NCI-H1436 treated with DMSO at 0.1 percent for 48 hours (cell line): ENCODE data around the gene USP2.

Experiments used
- DNase-seq: peaks from one replicate; lab custom pipeline; 2025; lab: John Stamatoyannopoulos, UW

USP2 gene

GRCh38 chr11:119341222-119342022 is 40.1 kb downstream of the USP2 start:
- no peak for DNase-seq

- DNase-seq: no peak
Measured at GRCh38 chr11:119340335-119341221, 40.9 kb downstream of the USP2 start, which contains the start of gene C1QTNF5. TSS of gene C1QTNF5 (minus strand) at chr11:119340883. CDS start at chr11:119340397, 486 bp downstream.

GRCh38 chr11:119339589-119340334 is 41.7 kb downstream of the USP2 start:
- no peak for DNase-seq

DNA sequence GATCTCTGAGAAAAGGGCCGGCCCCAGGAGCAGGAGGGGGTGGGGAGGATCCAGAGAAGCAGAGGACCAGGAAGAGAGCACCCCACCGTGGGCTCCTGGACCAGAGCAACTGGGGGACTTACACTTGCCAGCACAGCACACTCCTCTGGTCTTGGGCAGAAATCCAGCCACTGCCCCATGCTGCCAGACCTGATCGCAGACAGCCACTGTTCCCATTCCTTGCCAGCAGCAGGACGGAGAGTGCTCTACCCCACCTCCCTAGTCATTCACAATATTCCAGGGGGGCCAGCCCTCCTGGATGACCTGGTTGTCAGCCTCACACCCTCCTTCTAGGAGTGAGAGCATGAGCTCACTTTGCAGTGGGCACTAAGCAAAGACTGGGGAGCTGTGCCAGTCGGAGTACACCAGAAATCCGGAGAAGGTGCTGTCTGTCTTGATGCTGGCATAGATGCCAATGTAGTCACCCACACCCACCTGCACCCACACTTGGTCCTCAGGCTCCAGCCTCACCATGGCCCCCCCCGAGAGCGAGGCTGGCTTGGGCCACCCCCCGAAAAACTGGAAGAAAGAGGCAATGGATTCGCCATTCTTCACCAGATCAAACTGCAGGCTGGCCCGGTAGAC is 42.4 kb downstream of the USP2 start:
- no peak for DNase-seq

GRCh38 chr11:119338318-119338890 is 43.1 kb downstream of the USP2 start:
- no peak for DNase-seq

DNA sequence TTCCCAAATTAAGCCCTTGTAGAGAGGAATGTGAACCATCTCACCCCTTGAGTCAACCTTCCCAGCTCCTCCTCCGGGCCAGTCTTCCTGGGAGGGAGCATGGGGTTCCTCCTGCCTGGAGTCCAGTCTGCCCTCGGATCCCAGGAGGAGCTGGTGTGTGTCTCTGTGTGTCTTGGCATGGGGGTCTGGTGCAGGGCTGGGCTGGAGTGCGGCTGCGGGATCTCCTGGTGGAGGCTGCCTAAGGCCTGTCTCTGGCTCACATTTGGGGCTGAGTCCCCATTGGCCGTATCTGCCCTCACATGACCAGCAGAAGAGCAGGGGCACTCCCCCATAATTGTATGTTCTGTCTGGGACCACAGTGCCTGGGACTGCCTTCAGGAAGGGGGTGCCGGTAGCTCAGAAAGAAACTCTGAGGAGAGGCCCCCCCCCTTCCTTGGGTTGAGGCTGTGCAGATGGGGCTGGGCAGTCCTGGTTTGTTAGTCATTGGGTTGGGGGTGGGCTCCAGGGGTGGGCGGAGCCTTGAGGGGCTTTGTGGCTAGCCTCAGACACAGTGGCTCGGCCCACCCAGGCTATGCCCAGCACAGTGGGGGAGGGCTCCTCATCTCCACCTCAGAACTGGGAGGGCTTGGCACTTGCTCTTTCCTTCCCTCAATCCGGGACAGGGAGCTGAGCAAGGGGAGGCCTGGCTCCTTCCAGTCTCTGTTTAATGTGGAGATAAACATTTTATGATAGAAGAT is 43.7 kb downstream of the USP2 start:
- no peak for DNase-seq

- no peak for DNase-seq
Measured at GRCh38 chr11:119336744-119337469, 44.6 kb downstream of the USP2 start.

- DNase-seq: no peak
Measured at GRCh38 chr11:119335655-119336543, 45.6 kb downstream of the USP2 start.

- DNase-seq: no peak
Measured at GRCh38 chr11:119335091-119335654, 46.3 kb downstream of the USP2 start.

- peak; percentile 95 for DNase-seq
Measured at GRCh38 chr11:119334174-119334930, 47.1 kb downstream of the USP2 start, which contains the start of gene RNF26. TSS of gene RNF26 (plus strand) at chr11:119334527. CDS start at chr11:119335123, 596 bp downstream.

DNA sequence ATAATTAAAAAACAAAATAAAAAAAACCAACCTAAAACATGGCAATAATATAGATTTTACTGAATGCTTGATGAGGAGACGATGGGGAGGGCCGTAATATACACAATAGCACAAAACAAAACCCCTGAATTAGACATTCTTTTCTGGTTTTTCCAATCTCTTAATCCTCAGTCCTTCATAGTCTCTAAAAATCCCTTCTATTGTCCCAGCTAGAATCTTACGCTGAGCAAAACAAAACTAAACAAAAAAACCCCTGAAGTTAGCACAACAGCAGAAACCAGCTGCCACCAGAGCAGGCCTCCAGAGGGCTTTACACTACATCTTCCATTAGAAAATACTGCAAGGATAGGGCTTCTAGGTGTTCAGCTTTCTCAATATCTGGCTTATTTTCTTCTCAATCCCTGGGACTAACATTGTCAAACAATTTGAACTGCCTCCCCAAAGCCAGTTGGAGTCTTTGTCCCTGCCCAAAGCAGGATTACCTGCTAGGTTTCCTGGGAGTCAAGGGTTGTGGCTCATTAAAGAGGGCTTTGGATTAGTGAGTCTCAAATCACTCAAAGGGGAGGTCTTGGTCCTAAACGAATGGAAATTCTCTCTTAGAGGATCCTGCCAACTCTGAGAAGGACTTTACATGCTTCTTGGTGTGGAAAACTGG is 49.3 kb downstream of the USP2 start:
- no peak for DNase-seq

DNA sequence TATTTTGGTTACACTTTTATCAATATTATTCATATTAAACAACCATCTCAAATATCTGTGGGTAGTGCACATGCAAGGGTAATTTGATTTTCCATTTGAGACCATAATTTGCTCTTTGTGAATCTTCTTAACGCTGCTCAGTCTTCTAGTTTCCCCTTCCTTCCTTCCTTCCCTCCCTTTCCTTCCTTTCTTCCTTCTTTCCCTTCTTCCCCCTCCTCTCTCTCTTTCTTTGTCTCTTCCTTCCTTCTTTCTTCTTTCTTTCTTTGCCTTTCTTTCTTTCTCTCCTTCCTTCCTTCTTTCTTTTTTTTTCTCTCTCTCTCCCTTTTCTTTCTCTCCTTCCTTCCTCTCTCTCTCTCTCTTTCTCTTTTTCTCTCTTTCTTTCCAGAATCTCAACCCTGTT is 51.3 kb downstream of the USP2 start:
- DNase-seq: no peak

DNA sequence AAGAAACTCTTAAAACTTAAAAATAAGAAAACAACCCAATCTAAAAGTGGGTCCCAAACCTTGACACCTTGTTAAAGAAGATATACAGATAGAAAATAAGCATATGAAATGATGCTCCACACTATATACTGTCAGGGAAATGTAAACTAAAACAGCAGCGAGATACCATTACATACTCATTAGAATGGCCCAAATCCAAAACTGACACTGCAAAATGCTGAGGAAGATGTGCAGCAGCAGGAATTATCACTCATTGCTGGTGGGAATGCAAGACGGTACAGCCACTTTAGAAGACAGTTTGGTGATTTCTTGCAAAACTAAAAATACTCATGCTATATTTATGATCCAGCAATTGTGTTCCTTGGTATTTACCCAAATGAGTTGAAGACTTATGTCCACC is 52.2 kb downstream of the USP2 start:
- no peak for DNase-seq

DNA sequence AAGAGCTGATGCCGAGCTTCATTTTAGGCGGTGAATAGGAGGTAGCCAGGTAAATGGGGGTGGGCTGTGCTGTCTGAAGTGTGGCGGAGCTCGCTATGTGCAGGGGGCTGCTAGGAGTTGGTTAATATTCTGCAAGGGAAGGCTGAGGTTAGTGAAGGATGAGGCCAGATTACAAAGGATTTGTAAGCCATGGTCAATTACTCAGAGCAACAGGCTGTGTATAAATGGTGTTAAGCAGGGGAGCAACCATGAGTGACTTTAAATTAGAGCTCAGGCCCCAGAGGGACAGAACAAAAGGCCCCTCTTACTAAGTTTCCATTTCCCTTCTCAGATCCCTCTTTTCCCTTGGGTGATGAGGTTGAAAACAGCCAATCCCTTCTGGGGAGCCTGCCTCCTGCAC is 57.3 kb downstream of the USP2 start:
- DNase-seq: no peak

GRCh38 chr11:119323532-119324033 is 57.9 kb downstream of the USP2 start:
- DNase-seq: peak; percentile 34

- DNase-seq: no peak
Measured at GRCh38 chr11:119322921-119323531, 58.5 kb downstream of the USP2 start.

DNA sequence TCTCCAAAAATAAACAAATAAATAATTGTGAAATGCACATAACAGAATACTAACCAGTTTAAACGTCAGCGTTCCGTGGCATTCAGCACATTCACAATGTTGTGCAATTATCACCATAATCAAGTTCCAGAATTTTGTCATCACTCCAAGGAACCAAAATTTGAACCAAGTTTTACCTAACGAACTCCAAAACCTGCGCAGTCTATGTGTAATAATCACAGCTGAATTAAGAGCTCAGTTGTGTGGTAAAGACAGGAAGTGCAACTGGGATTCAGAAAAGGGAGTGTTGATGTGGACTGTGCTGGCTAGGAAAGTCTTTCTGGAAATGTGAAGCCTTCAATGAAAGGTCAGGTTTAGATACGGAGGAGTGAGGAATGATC is 59.1 kb downstream of the USP2 start:
- no peak for DNase-seq
